Measurements from ENCODE around the gene CFAP299.
"Not testable (repeated sequence)": the region's sequence is repeated elsewhere in the genome, so short reads cannot be mapped to it uniquely, and the experiment has no call there.

The CFAP299 gene

DNA sequence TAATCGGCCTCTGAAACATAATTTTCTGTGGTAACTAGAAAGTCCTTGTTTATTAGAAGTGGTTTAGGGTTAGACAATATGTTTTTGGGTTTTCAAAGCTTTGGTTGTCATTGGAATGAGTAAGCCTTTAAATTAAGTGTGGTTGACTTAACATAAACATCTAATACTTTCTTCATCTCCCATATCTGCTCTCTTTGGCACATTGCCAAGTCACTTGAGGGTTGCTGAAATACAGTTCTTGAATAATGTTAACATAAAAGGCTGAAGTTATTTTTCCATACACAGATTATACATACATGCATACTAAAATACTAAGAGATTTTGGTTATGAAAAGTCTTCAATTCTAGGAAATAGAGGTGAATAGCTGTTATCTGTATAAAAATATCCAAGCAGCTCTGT lies 453.3 kb downstream of the CFAP299 start:
- TF ChIP-seq, protein P1, sequence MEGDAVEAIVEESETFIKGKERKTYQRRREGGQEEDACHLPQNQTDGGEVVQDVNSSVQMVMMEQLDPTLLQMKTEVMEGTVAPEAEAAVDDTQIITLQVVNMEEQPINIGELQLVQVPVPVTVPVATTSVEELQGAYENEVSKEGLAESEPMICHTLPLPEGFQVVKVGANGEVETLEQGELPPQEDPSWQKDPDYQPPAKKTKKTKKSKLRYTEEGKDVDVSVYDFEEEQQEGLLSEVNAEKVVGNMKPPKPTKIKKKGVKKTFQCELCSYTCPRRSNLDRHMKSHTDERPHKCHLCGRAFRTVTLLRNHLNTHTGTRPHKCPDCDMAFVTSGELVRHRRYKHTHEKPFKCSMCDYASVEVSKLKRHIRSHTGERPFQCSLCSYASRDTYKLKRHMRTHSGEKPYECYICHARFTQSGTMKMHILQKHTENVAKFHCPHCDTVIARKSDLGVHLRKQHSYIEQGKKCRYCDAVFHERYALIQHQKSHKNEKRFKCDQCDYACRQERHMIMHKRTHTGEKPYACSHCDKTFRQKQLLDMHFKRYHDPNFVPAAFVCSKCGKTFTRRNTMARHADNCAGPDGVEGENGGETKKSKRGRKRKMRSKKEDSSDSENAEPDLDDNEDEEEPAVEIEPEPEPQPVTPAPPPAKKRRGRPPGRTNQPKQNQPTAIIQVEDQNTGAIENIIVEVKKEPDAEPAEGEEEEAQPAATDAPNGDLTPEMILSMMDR (IDR thresholded peaks at IDR 0.05; ENCODE audit: insufficient read depth, missing control alignments) = no peak
- DNase-seq (ENCODE audit: insufficient read length, low spot score) = no peak
- FAIRE-seq = peak; percentile 41

DNA sequence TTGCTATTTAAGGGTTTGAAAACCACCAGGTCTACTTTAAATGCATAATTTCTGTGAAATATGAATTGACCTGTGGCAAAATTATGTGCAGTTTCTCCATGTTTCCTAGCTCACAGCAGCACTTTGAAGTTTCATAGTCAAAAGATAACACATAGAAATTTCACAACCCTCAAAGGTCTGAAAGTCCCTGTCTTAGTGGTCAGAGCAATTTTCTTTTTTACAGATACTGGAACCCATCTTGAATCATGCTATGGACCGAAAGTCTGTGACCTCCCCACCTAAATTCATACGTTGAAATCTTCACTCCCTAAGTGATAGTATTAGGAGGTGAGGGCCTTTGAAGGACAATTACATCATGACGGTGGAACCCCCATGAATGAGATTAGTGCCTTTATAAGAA lies 454.6 kb downstream of the CFAP299 start:
- DNase-seq (ENCODE audit: insufficient read length, low spot score) (no peak), FAIRE-seq (no peak)
- TF ChIP-seq, protein P1 (IDR thresholded peaks at IDR 0.05; ENCODE audit: insufficient read depth, missing control alignments) = no peak

DNA sequence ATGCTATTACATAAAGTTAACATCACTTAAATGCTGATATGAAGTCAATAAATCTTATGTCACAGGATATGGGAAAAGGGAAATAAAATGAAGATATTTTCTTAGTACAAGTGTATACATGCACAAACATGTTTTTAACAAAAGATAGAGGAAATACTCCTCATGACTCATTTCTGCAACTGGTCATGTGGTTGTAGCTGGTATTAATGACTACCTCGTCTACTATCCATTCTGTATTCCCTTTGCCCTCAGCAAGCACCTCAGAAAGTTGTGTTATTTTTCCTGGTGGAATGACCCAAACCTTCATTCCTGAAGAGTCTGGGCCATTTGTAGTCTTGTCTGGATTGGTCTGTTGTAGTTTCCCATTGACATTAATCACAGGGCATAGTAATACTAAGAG lies 458.1 kb downstream of the CFAP299 start:
- FAIRE-seq; DNase-seq (ENCODE audit: insufficient read length, low spot score): not testable (repeated sequence)

DNA sequence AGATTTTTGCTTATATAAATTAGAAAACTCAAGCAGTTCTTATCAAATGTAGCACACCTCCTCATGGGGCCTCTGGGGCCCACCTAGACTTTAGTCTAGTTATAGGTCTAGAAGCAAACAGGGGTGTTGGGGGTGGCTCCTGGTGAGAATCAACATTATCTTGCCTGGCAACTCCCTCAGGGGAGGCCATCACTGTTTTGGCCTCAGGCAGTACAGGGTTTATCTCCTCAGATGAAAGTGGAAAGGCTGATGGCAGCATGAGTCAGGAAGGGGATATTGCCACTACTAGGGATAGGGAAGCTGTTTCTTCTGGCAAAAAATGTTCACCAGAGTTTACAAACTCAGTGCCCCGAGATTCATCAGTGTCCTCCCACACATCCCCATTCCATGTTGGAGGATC lies 462.6 kb downstream of the CFAP299 start:
- TF ChIP-seq, protein P1 (IDR thresholded peaks at IDR 0.05; ENCODE audit: insufficient read depth, missing control alignments) = no peak
- FAIRE-seq (no peak), DNase-seq (ENCODE audit: insufficient read length, low spot score) (no peak)

DNA sequence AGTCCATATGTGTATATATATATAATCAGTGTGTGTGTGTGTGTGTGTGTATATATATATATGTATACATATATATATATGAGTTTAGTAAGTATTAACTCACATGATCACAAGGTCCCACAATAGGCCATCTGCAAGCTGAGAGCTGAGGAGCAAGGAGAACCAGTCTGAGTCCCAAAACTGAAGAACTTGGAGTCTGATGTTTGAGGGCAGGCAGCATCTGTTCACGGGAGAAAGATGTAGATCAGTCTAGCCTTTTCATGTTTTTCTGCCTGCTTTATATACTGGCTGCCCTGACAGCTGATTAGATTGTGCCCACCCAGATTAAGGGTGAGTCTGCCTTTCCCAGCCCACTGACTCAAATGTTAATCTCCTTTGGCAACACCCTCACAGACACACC lies 465.2 kb downstream of the CFAP299 start:
- FAIRE-seq; DNase-seq (ENCODE audit: insufficient read length, low spot score): not testable (repeated sequence)

DNA sequence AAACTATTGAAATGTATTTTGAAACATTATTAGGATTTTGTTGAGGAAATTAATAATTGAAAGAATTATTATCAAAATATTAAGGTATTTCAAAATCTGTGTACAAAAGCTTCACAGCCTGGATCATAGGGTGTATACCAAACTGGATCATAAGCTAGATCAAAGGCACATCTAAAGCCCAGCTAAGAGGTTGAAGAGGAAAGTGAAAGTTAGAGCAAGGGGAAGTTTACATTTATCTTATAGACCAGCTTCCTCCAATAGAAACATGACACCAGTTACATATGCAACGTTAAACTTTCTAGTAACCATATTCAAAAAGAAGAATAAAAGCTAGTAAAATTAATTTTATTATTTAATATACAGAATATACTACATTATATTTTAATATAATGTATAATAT lies 467.8 kb downstream of the CFAP299 start:
- TF ChIP-seq, protein P1 (IDR thresholded peaks at IDR 0.05; ENCODE audit: insufficient read depth, missing control alignments) = no peak
- DNase-seq (ENCODE audit: insufficient read length, low spot score) = no peak
- no peak for FAIRE-seq

DNA sequence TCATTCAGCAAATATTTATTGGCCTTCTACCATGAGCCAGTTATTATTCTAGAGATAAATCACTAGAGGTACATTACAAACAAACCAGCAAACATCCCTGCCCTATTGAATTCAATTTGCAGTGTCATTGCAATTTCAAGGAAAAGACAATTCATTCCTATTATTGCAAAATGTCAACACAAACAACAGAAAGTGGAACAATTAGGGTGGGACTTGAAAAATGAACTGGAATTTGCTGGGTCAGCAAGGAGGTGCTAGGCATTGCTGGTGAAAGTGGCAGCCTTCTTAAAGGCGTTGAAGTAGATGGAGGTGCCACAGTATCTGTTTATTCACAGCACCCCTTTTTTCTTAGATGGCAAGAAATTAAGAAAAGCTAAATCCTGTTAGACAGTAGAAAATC lies 470.9 kb downstream of the CFAP299 start:
- FAIRE-seq (no peak), DNase-seq (ENCODE audit: insufficient read length, low spot score) (no peak)
- TF ChIP-seq, protein P1 (IDR thresholded peaks at IDR 0.05; ENCODE audit: insufficient read depth, missing control alignments) = no peak

DNA sequence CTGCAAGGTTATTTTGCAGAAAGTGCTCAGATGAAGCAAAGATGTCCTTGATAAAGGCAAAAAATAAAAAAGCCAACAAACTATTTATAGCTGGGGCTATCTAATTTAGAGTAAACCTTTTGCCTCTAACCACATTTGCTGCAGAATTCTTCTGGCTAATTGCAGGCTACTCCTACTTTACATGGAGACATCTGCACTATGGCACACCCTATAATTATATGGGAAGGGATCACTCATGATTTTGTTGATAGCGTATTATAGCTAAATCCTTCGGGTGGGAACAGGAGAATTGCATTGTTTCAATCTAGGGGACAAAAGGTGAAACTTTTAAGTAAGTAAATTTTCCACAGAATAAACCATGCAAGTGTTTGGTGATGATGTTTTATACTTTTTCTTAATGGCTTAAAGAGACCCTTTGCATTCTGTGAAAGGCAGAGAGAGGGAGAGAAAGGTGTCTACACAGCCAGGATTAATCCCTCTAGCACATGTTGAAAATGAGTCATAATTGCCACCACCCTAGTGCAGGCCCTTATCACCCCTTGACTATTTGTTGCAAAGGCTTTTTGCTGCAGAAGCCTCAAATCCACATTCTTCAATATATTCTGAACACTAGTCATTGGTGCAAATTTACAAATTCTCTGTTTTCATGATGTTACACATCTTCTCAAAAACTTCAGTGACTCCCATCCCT lies 473.7 kb downstream of the CFAP299 start:
- no peak for DNase-seq (ENCODE audit: insufficient read length, low spot score)
- TF ChIP-seq, protein P1 (IDR thresholded peaks at IDR 0.05; ENCODE audit: insufficient read depth, missing control alignments) = no peak
- no peak for FAIRE-seq

All from D721Med (cell line).